ENCODE results near the gene UNC5CL.

DNA sequence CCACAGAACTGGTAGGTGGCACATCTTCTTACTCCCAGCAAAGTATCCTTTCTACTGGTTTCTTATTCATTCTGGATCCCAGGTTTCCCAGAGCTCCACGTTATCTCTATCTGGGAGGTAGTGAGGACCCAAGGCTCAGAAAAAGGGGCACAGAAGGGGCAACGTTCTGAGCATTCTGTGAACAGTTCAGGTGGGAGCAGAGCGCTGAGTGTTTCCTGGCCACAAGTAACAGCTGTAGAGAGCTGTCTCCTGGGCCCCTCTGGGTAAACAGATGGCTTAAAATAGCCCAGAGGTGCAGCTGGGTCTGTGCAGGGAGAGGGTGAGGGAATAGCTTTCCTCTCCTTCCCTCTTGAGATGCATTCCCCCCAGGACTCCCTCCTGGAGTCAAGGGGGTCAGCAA, 16.1 kb upstream of the UNC5CL start:
- TF ChIP-seq, protein P1, sequence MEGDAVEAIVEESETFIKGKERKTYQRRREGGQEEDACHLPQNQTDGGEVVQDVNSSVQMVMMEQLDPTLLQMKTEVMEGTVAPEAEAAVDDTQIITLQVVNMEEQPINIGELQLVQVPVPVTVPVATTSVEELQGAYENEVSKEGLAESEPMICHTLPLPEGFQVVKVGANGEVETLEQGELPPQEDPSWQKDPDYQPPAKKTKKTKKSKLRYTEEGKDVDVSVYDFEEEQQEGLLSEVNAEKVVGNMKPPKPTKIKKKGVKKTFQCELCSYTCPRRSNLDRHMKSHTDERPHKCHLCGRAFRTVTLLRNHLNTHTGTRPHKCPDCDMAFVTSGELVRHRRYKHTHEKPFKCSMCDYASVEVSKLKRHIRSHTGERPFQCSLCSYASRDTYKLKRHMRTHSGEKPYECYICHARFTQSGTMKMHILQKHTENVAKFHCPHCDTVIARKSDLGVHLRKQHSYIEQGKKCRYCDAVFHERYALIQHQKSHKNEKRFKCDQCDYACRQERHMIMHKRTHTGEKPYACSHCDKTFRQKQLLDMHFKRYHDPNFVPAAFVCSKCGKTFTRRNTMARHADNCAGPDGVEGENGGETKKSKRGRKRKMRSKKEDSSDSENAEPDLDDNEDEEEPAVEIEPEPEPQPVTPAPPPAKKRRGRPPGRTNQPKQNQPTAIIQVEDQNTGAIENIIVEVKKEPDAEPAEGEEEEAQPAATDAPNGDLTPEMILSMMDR (conservative IDR thresholded peaks at IDR 0.05; ENCODE audit: low read depth, low read length), result no peak
- TF ChIP-seq EZH2 (IDR thresholded peaks at IDR 0.05; ENCODE audit: borderline replicate concordance, low read depth, low read length, poor library complexity, severe bottlenecking), result no peak
